HepG2 (cell line): ENCODE measurements around the gene C19orf38. TPM values are rescaled to one million over a fixed set of nuclear protein-coding genes. Genes with fewer than 3 reads are reported as not detected.
A peak's percentile ranks its signal among the peaks of the same experiment; 100 is the strongest.

Experiments
- ATAC-seq: fragments of 200-7000 bp; cut with Tn5 transposase; 3 replicates; pipeline ENCODE4 v1.9.1; 2020; ENCODE audit warnings: mild to moderate bottlenecking, moderate library complexity
- BruUV-seq: library from RNA; stranded (reverse); fragments of 400-500 nt; replicated peaks from 2 replicates; lab custom pipeline; 2021; lab: Mats Ljungman, UMichigan
- CTCF ChIA-PET: fragments of 300-600 bp; formaldehyde crosslinking; extraction: SDS; loops from one replicate; lab custom pipeline; 2021; ENCODE audit warnings: low total read pairs, inconsistent platforms, low intra/inter-chr PET ratio; lab: Yijun Ruan, JAX
- POLR2A ChIA-PET: fragments of 350-600 bp; sonication (Branson Sonifier 250); formaldehyde crosslinking; loops from one replicate; lab custom pipeline; 2020; ENCODE audit warnings: antibody characterized with exemption, inconsistent platforms; lab: Yijun Ruan, JAX
- DNase-seq: peaks from one replicate; pipeline ENCODE4 v3.0.0-alpha.2; 2015; ENCODE audit warnings: low spot score
- FAIRE-seq: peaks from 3 replicates; lab custom pipeline; 2011; peaks lifted over from hg19 to GRCh38; lab: Jason Lieb, UNC
- H2AFZ ChIP-seq: one replicate; pipeline ENCODE4 v1.6.1; 2011; ENCODE audit warnings: low read length, inconsistent platforms
- H3K27ac ChIP-seq: fragments of 300-600 bp; 3 replicates; pipeline ENCODE4 v1.8.0; 2011; ENCODE audit warnings: mixed run types, mild to moderate bottlenecking, mixed read lengths, low read length, inconsistent platforms; ENCODE audit not compliant: insufficient read depth; ENCODE audit errors: extremely low read length
- H3K27me3 ChIP-seq, 2 experiments: fragments of 200-600 bp in 1 of 2; 2 replicates in 1 of 2; 3 replicates in 1 of 2; pipeline versions ENCODE4 v1.6.0 to v1.8.0; 2011; ENCODE audit warnings: low read length in 2 of 2, mild to moderate bottlenecking in 2 of 2, moderate library complexity in 2 of 2, inconsistent platforms in 1 of 2; ENCODE audit not compliant: insufficient read depth in 2 of 2, control insufficient read depth in 1 of 2
- H3K36me3 ChIP-seq, 2 experiments: fragments of 200-600 bp in 1 of 2; replicated peaks in 1 of 2; 2 replicates in 1 of 2; 3 replicates in 1 of 2; pipeline versions ENCODE4 v1.5.1 to v1.8.0; 2011; ENCODE audit warnings: low read length in 2 of 2, inconsistent platforms in 1 of 2; ENCODE audit not compliant: insufficient read depth in 2 of 2, control insufficient read depth in 1 of 2
- H3K4me1 ChIP-seq: 2 replicates; pipeline ENCODE4 v1.5.1; 2012; ENCODE audit warnings: low read length, inconsistent platforms; ENCODE audit not compliant: insufficient read depth
- H3K4me2 ChIP-seq: 2 replicates; pipeline ENCODE4 v1.6.0; 2011; ENCODE audit warnings: low read depth, low read length, inconsistent platforms
- H3K4me3 ChIP-seq, 3 experiments: fragments of 200-600 bp in 1 of 3; sonication (generic), shearing (Covaris generic) in 1 of 3; replicated peaks in 1 of 3; 2 replicates each; pipeline ENCODE4 v1.5.1; 2011 to 2016; ENCODE audit warnings: low read length in 3 of 3, inconsistent platforms in 2 of 3, low read depth in 2 of 3, mild to moderate bottlenecking in 2 of 3, control low read depth in 1 of 3, mixed read lengths in 1 of 3; ENCODE audit not compliant: insufficient read depth in 1 of 3
- H3K79me2 ChIP-seq: one replicate; pipeline ENCODE4 v1.6.1; 2011; ENCODE audit warnings: low read length, inconsistent platforms; ENCODE audit not compliant: insufficient read depth
- H3K9ac ChIP-seq: 2 replicates; pipeline ENCODE4 v1.6.0; 2011; ENCODE audit warnings: mild to moderate bottlenecking, low read depth, low read length, inconsistent platforms; ENCODE audit not compliant: insufficient read depth
- H3K9me3 ChIP-seq: 2 replicates; pipeline ENCODE4 v1.5.1; 2012; ENCODE audit warnings: mild to moderate bottlenecking, low read length
- H4K20me1 ChIP-seq: 2 replicates; pipeline ENCODE4 v1.6.0; 2011; ENCODE audit warnings: inconsistent platforms, mild to moderate bottlenecking, low read length, moderate library complexity; ENCODE audit not compliant: insufficient read depth
- AGO2 ChIP-seq: fragments of 200-400 bp; formaldehyde crosslinking; optimal IDR thresholded peaks from 2 replicates; pipeline ENCODE3; 2017; ENCODE audit warnings: mild to moderate bottlenecking, low read depth, low read length, moderate library complexity
- CAMTA2 ChIP-seq: sonication (generic); formaldehyde crosslinking; IDR thresholded peaks from 2 replicates; pipeline ENCODE4 v1.4.0; 2020; ENCODE audit warnings: mild to moderate bottlenecking, missing genetic modification reagents, borderline replicate concordance
- GLI4 ChIP-seq: sonication (generic); formaldehyde crosslinking; IDR thresholded peaks from 2 replicates; pipeline ENCODE4 v1.5.1; 2020; ENCODE audit warnings: missing genetic modification reagents, mild to moderate bottlenecking, moderate library complexity, borderline replicate concordance
- SNRNP70 ChIP-seq: fragments of 200-400 bp; formaldehyde crosslinking; IDR thresholded peaks from 2 replicates; pipeline ENCODE4 v1.6.1; 2017; ENCODE audit warnings: mild to moderate bottlenecking, low read depth, low read length, moderate library complexity
- U2AF2 ChIP-seq: fragments of 200-400 bp; formaldehyde crosslinking; IDR thresholded peaks from 2 replicates; pipeline ENCODE4 v1.6.1; 2017; ENCODE audit warnings: low read depth, mild to moderate bottlenecking, low read length
- UBTF ChIP-seq: sonication (generic); formaldehyde crosslinking; IDR thresholded peaks from 2 replicates; pipeline ENCODE4 v1.4.0; 2020; ENCODE audit warnings: mild to moderate bottlenecking, missing genetic modification reagents
- ZBTB33 ChIP-seq: sonication (generic); formaldehyde crosslinking; IDR thresholded peaks from 2 replicates; pipeline ENCODE4 v1.4.0; 2020; ENCODE audit warnings: missing genetic modification reagents
- ZNF207 ChIP-seq: fragments of 450-650 bp; IDR thresholded peaks from 2 replicates; pipeline ENCODE4 v1.6.1; 2016; ENCODE audit warnings: antibody characterized with exemption, borderline replicate concordance
- ZNF296 ChIP-seq: sonication (generic); formaldehyde crosslinking; conservative IDR thresholded peaks from 2 replicates; pipeline ENCODE4 v1.5.0; 2020; ENCODE audit warnings: mild to moderate bottlenecking, missing genetic modification reagents
- ZNF589 ChIP-seq: sonication (generic); formaldehyde crosslinking; conservative IDR thresholded peaks from 2 replicates; pipeline ENCODE4 v1.8.0; 2022; ENCODE audit warnings: mild to moderate bottlenecking, moderate library complexity, missing genetic modification reagents
- WGBS: methylation state at CpG from one replicate; pipeline ENCODE4 v1.1.6; 2017; ENCODE audit warnings: low lambda C conversion rate; 5-methylcytosine and 5-hydroxymethylcytosine counted together
- in situ Hi-C: cut with HindIII; loops from 2 replicates; pipeline ENCODE4 v1.10.0; 2017; ENCODE audit warnings: low pct_unique_long_range_greater_than_20kb; ENCODE audit not compliant: extremely low pct_ligation_motif_present
- intact Hi-C: fragments of 100-400 bp; cut with micrococcal nuclease; formaldehyde crosslinking; loops from one replicate; pipeline ENCODE4 v1.10.0; 2022; ENCODE audit not compliant: unreplicated experiment
- polyA plus RNA-seq, 8 experiments: library from polyadenylated mRNA; depleted of rRNA in 3 of 8; stranded (reverse) in 7 of 8; unstranded in 1 of 8; fragments of >200 nt; fragmentation: Illumina TruSeq in 4 of 8; extraction: Trizol in 4 of 8; gene quantifications; 2 replicates each; pipeline versions ENCODE4 v1.2.1 to v1.2.3, GENCODE V29; 2011 to 2016; ENCODE audit warnings: low read depth in 4 of 8, missing spikeins in 1 of 8, mixed read lengths in 1 of 8; ENCODE audit not compliant: insufficient read depth in 1 of 8
- total RNA-seq, 5 experiments: library from RNA; depleted of rRNA; stranded (reverse); fragments of >200 nt; fragmentation: Illumina TruSeq; extraction: Trizol; gene quantifications; 2 replicates each; pipeline ENCODE4 v1.2.3, GENCODE V29; 2016; ENCODE audit warnings: low read depth in 1 of 5
- TF ChIP-seq, protein P1 (sequence below): sonication (generic); formaldehyde crosslinking; conservative IDR thresholded peaks from 2 replicates; pipeline ENCODE4 v1.5.0; 2020; ENCODE audit warnings: missing genetic modification reagents

The C19orf38 gene
- total and polyA plus RNA-seq, 2 of the 13 experiments (the other 11 are each of a cell fraction or from before 2014, with no cell fraction given) = 0.11 TPM; not detected in 1

DNA sequence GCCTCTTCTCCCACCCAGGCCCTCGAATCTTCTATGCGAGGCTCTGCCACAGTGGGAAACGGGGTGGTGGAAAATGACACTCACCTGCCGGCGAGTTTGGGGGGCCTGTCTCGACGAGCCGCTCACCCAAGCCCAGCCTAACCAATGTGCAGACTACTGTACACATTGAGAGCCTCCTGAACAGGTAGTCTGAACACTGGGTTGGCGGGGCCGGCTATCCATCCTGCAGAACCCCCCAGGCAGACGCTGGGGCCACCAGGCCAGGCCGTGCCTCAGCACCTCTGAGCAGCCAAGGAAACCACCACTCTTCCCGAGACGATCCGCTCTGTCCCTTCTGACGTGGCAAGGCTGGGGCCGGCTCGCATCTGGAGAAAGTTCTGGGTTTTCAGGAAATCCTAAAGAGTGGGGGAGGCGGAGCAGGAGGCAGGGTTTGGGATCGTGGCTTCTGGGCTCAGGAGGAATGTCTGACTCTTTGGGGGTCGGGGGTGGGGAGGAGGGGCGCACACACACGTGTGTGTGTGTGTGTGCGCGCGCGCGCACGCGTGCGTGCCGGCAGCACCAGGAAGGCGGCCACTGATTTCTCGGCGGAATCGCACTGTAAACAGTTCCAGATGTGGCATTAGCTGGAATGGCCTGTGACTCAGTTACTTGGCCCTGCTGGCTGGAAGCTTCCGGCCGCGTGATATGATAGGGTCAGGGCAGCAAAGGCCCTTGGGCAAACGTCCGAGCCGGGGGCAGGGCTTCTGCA lies 30.8 kb upstream of the C19orf38 start:
- H3K27ac ChIP-seq = no peak overlapping the region
- 95% methylated on average over 37 of the region's 42 CpGs for WGBS

GRCh38 chr19:10818301-10819123 lies 29.7 kb upstream of the C19orf38 start:
- CTCF ChIA-PET = no interaction called here
- no peak overlapping the region for H3K9ac ChIP-seq
- in situ Hi-C loops = no loop called here
- TF ChIP-seq ZBTB33 (no peak), ZNF589 (no peak), UBTF (CRISPR knock-in tag) (no peak), U2AF2 (no peak), ZNF207 (no peak), AGO2 (peak; percentile 36)
- TF ChIP-seq, protein P1, sequence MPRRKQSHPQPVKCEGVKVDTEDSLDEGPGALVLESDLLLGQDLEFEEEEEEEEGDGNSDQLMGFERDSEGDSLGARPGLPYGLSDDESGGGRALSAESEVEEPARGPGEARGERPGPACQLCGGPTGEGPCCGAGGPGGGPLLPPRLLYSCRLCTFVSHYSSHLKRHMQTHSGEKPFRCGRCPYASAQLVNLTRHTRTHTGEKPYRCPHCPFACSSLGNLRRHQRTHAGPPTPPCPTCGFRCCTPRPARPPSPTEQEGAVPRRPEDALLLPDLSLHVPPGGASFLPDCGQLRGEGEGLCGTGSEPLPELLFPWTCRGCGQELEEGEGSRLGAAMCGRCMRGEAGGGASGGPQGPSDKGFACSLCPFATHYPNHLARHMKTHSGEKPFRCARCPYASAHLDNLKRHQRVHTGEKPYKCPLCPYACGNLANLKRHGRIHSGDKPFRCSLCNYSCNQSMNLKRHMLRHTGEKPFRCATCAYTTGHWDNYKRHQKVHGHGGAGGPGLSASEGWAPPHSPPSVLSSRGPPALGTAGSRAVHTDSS (CRISPR knock-in tag) = no peak
- TF ChIP-seq, all 625 proteins: peak for 1
- Histone ChIP-seq H3K4me1 (no peaks in the 10 kb centered on the region), H3K27ac (no peak overlapping the region), H4K20me1 (no peaks in the 10 kb centered on the region), H3K36me3 (peaks cover 13 to 39% of the 10 kb centered on the region in 2 experiments; a peak in 4 of 5 replicates), H3K27me3 (peaks cover 0 to 2% of the 10 kb centered on the region in 2 experiments; a peak in 1 of 5 replicates), H3K79me2 (no peaks in the 10 kb centered on the region), H2AFZ (no peak overlapping the region), H3K9me3 (no peaks in the 10 kb centered on the region), H3K4me2 (no peak overlapping the region), H3K4me3 (no peak overlapping the region)
- no TSS peak for BruUV-seq
- ATAC-seq (no peak), DNase-seq (no peak), FAIRE-seq (no peak)
- POLR2A ChIA-PET = interaction anchor here (0.6 kb wide), 1 partner anchor 961 kb away, joined by 3 read pairs; no protein-coding TSS in a partner anchor
- WGBS = 92% methylated on average over 14 of the region's 19 CpGs
- intact Hi-C loops = no loop called here

More for the DNA sequence above, 30.8 kb upstream of the C19orf38 start:
- FAIRE-seq = no peak
- no peak for DNase-seq
- Histone ChIP-seq H4K20me1 (no peaks in the 10 kb centered on the region), H3K9me3 (no peaks in the 10 kb centered on the region), H3K27me3 (peaks cover 0 to 2% of the 10 kb centered on the region in 2 experiments; a peak in 1 of 5 replicates), H3K36me3 (peaks cover 15 to 45% of the 10 kb centered on the region in 2 experiments; a peak in 4 of 5 replicates), H3K4me1 (peaks cover 5% of the 10 kb centered on the region; the same call in 1 of the 2 replicates), H2AFZ (no peak overlapping the region), H3K9ac (no peak overlapping the region), H3K4me2 (no peak overlapping the region), H3K4me3 (no peak overlapping the region), H3K79me2 (no peaks in the 10 kb centered on the region)
- ChIA-PET CTCF (no interaction called here), POLR2A (interaction anchor here (0.6 kb wide), 1 partner anchor 962 kb away, joined by 3 read pairs; no protein-coding TSS in a partner anchor)
- BruUV-seq = no TSS peak
- in situ Hi-C loops = no loop called here
- no peak for ATAC-seq
- TF ChIP-seq SNRNP70 (no peak), GLI4 (CRISPR knock-in tag) (no peak), ZNF296 (no peak), CAMTA2 (CRISPR knock-in tag) (no peak)
- intact Hi-C loops = no loop called here
